HG03060 (cell line): ENCODE results near the gene MFN2.
"Not testable (repeated sequence)": the region's sequence is repeated elsewhere in the genome, so short reads cannot be mapped to it uniquely, and the experiment has no call there.

ENCODE experiments used
- ATAC-seq: cut with Tn5 transposase; IDR thresholded peaks from one replicate; pipeline ENCODE4 v1.9.1; 2021; ENCODE audit warnings: low read depth, moderate number of reproducible peaks; ENCODE audit not compliant: unreplicated experiment

The MFN2 gene

GRCh38 chr1:11979851-11980675, at the start of gene MFN2:
Gene MFN2 (plus strand): TSS chr1:11980444. CDS start chr1:11989169, 8,725 bp downstream.
- peak; percentile 68 for ATAC-seq

DNA sequence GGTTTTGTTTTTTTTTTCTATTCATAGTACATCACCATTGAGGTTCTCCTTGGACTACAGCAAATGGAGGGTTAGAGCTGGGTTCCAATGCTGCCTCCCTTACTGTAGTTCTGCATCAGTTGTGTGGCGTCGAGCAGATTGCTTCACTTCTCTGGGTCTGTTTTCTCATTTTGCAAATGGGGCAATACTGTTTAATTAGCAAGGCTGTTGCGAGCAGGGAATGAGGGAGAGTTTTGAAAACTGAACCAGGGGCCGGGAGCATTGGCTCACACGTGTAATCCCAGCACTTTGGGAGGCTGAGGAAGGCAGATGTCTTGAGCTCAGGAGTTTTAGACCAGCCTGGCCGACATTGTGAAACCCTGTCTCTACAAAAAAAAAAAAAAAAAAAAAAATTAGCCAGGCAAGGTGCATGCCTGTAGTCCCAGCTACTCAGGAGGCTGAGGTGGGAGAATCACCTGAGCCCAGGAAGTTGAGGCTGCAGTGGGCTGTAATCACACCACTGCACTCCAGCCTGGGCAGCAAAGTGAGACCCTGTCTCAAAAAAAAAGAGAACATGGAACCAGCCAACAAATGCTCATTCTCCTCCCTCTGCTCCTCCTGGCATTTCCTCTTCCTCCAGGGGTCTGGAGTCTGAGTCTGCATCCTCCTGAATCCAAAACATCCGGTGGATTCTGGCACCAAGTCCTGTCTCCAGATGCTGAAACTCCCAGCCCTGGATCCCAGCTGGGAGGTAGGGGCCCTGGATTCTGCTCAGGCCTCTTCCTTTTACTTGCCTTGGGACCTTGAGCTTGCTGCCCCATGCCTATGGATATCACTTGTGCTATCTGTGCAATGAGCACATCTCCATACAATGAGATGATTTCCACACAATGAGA, 49.4 kb upstream of the MFN2 start:
- ATAC-seq, result no peak

- no peak for ATAC-seq
Measured at GRCh38 chr1:11931845-11932244, 48.4 kb upstream of the MFN2 start.

- no peak for ATAC-seq
Measured at GRCh38 chr1:11934302-11935056, 45.8 kb upstream of the MFN2 start, which contains the start of gene PLOD1. Gene PLOD1 (plus strand): TSS chr1:11934717. CDS start chr1:11934780, 63 bp downstream.

GRCh38 chr1:11935057-11935412, 45.2 kb upstream of the MFN2 start:
- ATAC-seq, result no peak

DNA sequence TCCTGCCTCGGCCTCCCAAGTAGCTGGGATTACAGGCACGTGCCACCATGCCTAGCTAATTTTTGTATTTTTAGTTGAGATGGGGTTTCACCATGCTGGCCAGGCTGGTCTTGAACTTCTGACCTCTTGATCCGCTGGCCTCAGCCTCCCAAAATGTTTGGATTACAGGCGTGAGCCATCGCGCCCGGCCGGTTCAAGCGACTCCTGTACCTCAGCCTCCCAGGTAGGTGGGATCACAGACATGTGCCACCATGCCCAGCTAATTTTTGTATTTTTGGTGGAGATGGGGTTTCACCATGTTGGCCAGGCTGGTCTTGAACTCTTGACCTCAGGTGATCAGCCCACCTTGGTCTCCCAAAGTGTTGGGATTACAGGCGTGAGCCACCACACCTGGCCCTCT, 44.5 kb upstream of the MFN2 start:
- not testable (repeated sequence) for ATAC-seq

DNA sequence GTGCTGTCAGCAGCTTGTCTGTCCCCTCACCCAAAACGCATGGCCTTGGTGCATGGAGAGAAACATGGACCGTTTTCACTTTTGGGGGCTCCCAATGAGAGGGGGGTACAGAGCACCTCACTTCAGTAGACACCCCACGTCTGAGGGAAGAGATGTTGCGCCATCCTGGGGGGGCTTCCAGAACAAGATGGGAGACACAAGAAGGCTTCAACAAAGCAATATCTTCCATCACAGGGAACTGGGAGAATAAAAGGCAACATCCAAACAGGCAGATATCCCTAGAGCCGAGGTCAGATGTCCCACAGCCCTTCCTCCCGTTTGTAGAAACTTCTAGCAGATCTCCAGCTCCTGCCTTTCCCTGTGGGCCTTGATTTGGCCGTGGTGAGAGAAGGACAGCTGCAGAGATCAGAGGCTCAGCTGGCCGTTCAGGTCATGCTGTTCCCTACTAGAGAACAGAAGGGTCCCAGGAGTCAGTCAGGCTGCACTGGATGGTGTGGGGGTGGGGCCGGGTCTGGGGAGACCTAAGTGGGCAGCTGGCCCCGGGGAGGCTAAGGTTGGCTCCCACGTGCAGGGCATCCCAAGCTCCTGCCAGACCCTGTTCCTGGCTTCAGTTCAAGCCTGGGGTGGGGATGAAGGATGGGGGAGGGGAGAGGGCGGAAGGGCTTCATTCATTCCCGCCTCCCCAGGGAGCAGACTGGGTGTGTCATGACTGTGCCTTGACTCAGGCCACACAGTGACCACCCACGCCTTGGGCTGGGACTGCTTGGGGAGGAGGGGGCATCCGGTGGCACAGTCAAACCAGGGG, 41.3 kb upstream of the MFN2 start:
- ATAC-seq, result no peak

DNA sequence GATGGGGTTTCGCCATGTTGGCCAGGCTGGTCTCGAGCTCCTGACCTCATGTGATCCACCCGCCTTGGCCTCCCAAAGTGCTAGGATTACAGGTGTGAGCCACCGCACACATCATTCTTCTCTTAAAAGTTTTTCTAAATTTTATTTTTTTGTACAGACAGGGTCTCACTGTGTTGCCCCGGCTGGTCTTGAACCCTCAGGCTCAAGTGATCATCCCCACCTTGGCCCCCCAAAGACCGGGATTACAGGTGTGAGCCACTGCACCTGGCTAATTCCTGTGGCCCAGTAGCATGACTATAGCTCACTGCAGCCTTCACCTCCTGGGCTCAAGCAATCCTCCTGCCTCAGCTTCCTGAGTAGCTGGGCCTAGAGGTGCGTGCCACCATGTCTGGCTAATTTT, 40.5 kb upstream of the MFN2 start:
- ATAC-seq, result not testable (repeated sequence)

DNA sequence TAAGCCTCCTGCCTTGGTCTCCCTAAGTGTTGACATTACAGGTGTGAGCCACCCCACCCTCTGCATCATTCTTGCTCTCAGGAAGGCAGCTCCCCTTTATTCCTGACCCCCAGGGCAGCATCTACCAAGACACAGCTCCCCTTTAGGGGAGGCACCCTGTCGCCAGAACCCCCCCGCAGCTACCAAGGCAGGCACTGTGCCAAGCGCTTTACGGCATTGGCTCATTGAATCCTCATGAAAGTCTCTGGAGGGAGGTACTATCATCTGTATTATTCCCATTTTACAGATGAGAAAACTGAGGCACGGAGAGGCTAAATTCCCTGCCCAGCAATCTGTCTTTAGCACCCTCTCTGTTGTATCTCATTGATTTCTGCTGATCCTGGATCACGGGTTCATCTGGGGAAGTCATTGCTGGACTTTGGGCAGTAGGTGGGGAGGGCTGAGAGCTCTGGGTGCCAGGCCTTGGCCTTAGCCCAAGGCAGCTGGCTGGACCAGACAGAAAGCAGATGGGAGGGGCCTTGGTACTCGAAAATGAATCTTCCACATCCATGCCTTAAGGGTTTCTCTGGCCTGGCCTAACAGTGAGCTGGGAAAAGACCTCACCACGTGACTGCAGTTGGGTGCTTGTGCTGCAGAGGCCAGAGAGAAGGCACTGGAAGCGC, 39.9 kb upstream of the MFN2 start:
- ATAC-seq, result no peak

GRCh38 chr1:11942280-11942679, 38.0 kb upstream of the MFN2 start:
- no peak for ATAC-seq

DNA sequence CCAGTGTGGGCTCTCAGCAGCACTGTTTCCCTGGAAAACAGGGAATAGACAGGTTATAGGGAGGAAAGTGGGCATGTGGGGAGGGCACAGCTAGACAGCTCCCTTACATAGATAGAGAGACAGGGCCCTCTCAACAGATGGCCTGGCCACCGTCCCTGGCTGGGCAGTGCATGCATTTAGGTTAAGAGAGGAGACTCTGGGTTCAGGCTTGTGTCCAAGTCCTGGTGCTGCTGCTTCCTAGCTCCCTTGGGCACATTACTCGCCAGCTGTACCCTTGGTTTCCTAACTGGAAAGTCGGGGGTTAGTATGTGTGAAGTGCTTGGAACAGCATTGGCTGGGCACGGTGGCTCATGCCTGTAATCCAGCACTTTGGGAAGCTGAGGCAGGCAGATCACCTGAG, 36.6 kb upstream of the MFN2 start:
- no peak for ATAC-seq

GRCh38 chr1:11944358-11944931, 35.8 kb upstream of the MFN2 start:
- ATAC-seq, result no peak

- no peak for ATAC-seq
Measured at GRCh38 chr1:11946647-11947046, 33.6 kb upstream of the MFN2 start.

DNA sequence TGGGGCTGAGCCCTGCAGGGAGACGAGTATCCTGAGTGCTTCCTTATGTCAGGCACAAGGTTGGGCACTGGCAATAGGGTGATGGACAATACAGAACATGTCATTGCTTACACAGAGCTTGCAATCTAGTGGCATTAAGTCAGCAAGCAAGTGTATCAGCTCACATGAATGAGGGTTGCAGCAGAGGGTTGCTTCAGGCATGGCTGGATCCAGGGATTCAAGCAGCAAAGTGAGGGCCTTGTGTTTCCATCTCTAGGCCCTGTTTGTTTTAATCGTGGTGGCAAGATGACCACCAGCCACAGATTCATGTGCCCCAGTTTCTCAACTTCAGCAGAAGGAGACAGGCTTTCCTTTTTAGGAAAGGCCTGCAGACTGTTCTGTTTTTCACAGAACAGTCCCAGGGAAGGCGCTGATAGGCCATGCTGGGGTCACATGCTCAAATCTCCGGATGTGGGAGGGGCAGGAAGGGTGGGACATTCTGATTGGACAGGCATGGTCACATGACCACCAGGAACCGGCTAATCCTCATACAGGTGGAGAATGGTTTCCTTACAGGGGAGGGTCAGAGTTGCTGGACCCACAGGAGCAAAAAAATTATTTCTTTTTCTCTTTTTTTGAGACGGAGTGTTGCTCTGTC, 31.3 kb upstream of the MFN2 start:
- no peak for ATAC-seq

GRCh38 chr1:11951901-11952300, 28.3 kb upstream of the MFN2 start:
- no peak for ATAC-seq

- no peak for ATAC-seq
Measured at GRCh38 chr1:11952455-11953109, 27.7 kb upstream of the MFN2 start.

DNA sequence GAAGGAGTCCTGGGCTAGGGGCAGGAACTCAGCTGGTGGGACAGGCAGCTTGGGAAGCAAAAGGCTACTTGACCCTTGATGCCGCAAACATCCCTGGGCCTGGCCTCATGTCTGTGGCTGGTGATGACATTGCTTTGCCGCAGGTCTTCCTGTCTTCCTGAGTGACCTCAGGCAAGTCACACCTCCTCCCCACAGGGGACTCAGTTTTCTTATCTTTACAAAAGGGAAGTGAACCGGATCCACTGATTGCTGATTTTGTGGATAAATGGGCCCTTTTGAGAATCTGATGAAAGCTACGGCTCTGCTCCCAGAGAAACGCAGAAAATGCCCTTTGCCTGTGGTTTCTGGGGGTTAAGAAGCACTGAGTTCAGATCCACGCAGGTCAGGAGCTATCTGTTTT, 25.0 kb upstream of the MFN2 start:
- no peak for ATAC-seq

- no peak for ATAC-seq
Measured at GRCh38 chr1:11957398-11957797, 22.8 kb upstream of the MFN2 start.
